Measurements from ENCODE around the gene PARVB. TPM values are rescaled to one million over a fixed set of nuclear protein-coding genes. Genes with fewer than 3 reads are reported as not detected.
A peak's percentile ranks its signal among the peaks of the same experiment; 100 is the strongest.

PARVB gene
- total RNA-seq, 4 donors from 2014 or later: 120 to 201 (median 147) TPM

GRCh38 chr22:44030702-44031082 lies 6.6 kb downstream of the PARVB start:
- no peak overlapping the region for H3K4me3 ChIP-seq
- DNase-seq: no peak
- no peak for ATAC-seq
- no peaks in the 10 kb centered on the region for H3K36me3 ChIP-seq
- peak overlapping the region; percentile 94 to 98 (median 97) for H3K27ac ChIP-seq
- in situ Hi-C loops (cut with MboI; ENCODE audit: low sequenced_read_pairs in 4 of 4) (no loop called here), intact Hi-C loops (cut with DNase I; ENCODE audit: low total_unique reads) (no loop called here)
- no peaks in the 10 kb centered on the region for H3K9me3 ChIP-seq
- TF ChIP-seq POLR2A (IDR thresholded peaks at IDR 0.05): no peak
- TF ChIP-seq CTCF (IDR thresholded peaks at IDR 0.05 in 4 of 5, conservative IDR thresholded peaks at IDR 0.05 in 1 of 5): no peak
- H3K4me1 ChIP-seq: peaks cover 86 to 90% of the 10 kb centered on the region in 2 donors
- H3K27me3 ChIP-seq: no peaks in the 10 kb centered on the region

GRCh38 chr22:44031158-44031952 lies 7.3 kb downstream of the PARVB start:
- Histone ChIP-seq H3K27me3 (no peaks in the 10 kb centered on the region), H3K4me3 (no peak overlapping the region), H3K9me3 (no peaks in the 10 kb centered on the region), H3K36me3 (no peaks in the 10 kb centered on the region), H3K27ac (peak overlapping the region; percentile 94 to 98 (median 97)), H3K4me1 (peaks cover 79 to 83% of the 10 kb centered on the region in 2 donors)
- no peak for DNase-seq
- intact Hi-C loops (cut with DNase I; ENCODE audit: low total_unique reads): no loop called here
- in situ Hi-C loops (cut with MboI; ENCODE audit: low sequenced_read_pairs in 4 of 4): no loop called here
- no peak for ATAC-seq
- no peak for TF ChIP-seq CTCF (IDR thresholded peaks at IDR 0.05 in 4 of 5, conservative IDR thresholded peaks at IDR 0.05 in 1 of 5)
- TF ChIP-seq POLR2A (IDR thresholded peaks at IDR 0.05): no peak

GRCh38 chr22:44032126-44032730 lies 8.1 kb downstream of the PARVB start:
- TF ChIP-seq CTCF (IDR thresholded peaks at IDR 0.05 in 4 of 5, conservative IDR thresholded peaks at IDR 0.05 in 1 of 5) (no peak), POLR2A (IDR thresholded peaks at IDR 0.05) (peak in 1 of 2 donors; percentile 40)
- Histone ChIP-seq H3K27ac (peak overlapping the region; percentile 94 to 98 (median 97)), H3K4me3 (peak overlapping the region in 2 of 4 donors; percentile 5 to 29), H3K36me3 (no peaks in the 10 kb centered on the region), H3K9me3 (no peaks in the 10 kb centered on the region), H3K27me3 (no peaks in the 10 kb centered on the region), H3K4me1 (peaks cover 74 to 86% of the 10 kb centered on the region in 2 donors)
- ATAC-seq (peak; percentile 63 to 68), DNase-seq (peak; percentile 71 to 75)
- intact Hi-C loops (cut with DNase I; ENCODE audit: low total_unique reads) (loop anchor here (2.0 kb wide), 1 partner anchor 25 kb away; no protein-coding TSS in a partner anchor), in situ Hi-C loops (cut with MboI; ENCODE audit: low sequenced_read_pairs in 4 of 4) (no loop called here)

- Histone ChIP-seq H3K9me3 (no peaks in the 10 kb centered on the region), H3K27me3 (no peaks in the 10 kb centered on the region), H3K4me3 (peak overlapping the region in 1 of 4 donors; percentile 29), H3K36me3 (no peaks in the 10 kb centered on the region), H3K27ac (peak overlapping the region; percentile 94 to 98 (median 97)), H3K4me1 (peaks cover 72 to 84% of the 10 kb centered on the region in 2 donors)
- intact Hi-C loops (cut with DNase I; ENCODE audit: low total_unique reads): loop anchor here (2.0 kb wide), 1 partner anchor 24 kb away; no protein-coding TSS in a partner anchor
- in situ Hi-C loops (cut with MboI; ENCODE audit: low sequenced_read_pairs in 4 of 4): no loop called here
- ATAC-seq (no peak), DNase-seq (no peak)
- TF ChIP-seq POLR2A (IDR thresholded peaks at IDR 0.05) (no peak), CTCF (IDR thresholded peaks at IDR 0.05 in 4 of 5, conservative IDR thresholded peaks at IDR 0.05 in 1 of 5) (no peak)
Measured at GRCh38 chr22:44033287-44033686, 9.2 kb downstream of the PARVB start.

Measured in gastrocnemius medialis (tissue), 4 donors.